GM21786 (cell line): ENCODE data around the gene WDR74.
"Not testable (repeated sequence)": the region's sequence is repeated elsewhere in the genome, so short reads cannot be mapped to it uniquely, and the experiment has no call there.

ENCODE experiments used
- ATAC-seq: cut with Tn5 transposase; IDR thresholded peaks from one replicate; pipeline ENCODE4 v1.9.1; 2021; ENCODE audit not compliant: unreplicated experiment

The WDR74 gene

DNA sequence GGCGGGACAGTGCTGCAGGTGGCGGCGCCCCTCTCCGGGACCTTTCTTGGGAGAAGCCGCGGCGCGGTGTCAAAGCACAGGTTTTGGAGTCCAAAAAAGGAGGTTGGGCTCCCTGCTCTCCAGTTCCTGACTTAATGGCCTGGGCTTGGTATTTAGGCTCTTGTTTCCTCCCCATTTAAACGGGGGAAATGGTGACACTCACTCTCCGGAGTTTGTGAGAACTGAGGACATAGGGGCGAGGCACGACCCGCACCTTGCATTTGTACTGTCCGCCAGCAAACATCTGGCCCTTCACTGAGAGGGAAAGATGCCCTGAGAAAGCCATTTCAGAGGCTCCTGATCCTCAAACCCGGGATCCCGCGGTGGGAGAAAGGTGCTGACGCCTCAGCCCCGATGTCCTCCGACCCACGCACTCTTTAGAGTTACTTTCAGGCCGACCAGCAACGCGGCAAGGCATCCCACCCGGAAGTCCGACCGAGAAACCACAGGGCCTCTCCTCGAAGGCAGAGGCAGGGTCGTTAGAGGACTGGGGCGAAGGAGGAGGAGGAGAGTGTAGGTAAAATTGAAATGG is 2.9 kb upstream of the WDR74 start:
- ATAC-seq = no peak

DNA sequence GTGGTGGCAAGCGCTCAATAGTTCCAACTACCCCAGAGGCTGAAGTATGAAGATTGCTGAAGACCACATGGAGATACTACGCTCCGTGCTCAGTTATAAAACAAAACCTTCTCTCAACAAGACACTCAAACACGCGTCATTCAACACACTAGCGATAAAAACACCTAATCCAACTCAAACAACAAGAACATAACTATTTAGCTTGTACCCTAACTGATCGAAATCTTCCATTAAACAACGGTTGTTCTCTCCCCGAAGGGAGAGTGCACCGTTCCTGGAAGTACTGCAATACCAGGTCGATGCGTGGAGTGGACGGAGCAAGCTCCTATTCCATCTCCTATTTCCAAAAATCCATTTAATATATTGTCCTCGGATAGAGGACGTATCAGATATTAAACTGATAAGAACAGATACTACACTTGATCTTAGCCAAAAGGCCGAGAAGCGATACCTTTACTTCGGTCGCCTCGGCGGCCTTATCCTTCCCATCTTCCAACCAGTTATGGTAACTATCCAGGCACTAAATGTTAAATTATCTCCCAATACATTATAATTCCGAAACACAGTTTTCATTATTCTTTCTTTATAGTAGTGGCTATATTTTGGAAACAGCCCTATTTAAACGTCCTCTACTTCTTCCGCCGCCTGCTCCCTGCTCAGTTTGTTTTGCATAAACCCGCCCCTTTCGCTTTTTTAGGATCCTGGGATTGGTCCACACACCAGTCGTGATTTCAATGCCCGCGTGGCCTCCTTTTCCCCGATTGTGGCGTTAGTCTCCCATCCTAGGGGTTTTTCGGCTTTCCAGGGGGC is 2.2 kb upstream of the WDR74 start:
- ATAC-seq = peak; percentile 57

DNA sequence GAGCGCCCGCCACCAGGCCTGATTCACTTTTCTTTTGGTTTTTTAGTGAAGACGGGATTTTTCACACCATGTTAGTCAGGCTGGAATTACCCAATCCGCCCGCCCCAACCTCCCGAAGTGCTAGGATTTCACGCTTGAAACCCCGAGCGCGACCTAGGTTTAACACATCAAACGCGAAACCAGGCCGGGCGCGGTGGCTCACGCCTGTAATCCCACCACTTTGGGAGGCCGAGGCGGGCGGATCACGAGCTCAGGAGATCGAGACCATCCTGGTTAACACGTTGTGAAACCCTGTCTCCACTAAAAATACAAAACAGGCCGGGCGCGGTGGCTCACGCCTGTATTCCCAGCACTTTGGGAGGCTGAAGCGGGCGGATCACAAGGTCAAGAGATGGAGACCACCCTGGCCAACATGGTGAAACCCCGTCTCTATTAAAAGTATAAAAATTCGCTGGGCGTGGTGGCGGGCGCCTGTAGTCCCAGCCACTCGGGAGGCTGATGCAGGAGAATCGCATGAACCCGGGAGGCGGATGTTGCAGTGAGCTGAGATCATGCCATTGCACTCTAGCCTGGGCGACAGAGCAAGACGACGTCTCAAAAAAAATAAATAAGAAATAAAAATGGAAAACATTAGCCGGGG is 1.5 kb upstream of the WDR74 start:
- not testable (repeated sequence) for ATAC-seq

DNA sequence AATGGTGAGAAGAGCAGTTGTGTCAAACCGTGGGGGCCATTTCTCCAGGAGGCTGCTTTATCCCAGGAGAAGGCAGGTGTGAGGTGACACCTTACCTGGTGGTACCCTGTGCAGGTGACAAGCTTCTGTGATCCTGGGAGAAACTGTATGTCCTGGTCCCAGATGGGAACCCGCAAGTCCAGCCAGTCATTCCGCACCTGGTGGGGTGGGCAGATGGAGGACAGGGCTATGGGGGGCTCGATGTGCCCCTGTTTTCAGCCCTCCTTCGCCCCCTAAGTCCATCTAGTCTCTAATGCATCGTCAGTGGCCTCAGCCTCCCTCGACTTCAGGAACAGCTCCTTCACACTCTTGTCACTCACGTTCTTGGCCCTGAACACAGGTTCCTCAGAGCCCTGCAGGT is 4.1 kb downstream of the WDR74 start:
- no peak for ATAC-seq

DNA sequence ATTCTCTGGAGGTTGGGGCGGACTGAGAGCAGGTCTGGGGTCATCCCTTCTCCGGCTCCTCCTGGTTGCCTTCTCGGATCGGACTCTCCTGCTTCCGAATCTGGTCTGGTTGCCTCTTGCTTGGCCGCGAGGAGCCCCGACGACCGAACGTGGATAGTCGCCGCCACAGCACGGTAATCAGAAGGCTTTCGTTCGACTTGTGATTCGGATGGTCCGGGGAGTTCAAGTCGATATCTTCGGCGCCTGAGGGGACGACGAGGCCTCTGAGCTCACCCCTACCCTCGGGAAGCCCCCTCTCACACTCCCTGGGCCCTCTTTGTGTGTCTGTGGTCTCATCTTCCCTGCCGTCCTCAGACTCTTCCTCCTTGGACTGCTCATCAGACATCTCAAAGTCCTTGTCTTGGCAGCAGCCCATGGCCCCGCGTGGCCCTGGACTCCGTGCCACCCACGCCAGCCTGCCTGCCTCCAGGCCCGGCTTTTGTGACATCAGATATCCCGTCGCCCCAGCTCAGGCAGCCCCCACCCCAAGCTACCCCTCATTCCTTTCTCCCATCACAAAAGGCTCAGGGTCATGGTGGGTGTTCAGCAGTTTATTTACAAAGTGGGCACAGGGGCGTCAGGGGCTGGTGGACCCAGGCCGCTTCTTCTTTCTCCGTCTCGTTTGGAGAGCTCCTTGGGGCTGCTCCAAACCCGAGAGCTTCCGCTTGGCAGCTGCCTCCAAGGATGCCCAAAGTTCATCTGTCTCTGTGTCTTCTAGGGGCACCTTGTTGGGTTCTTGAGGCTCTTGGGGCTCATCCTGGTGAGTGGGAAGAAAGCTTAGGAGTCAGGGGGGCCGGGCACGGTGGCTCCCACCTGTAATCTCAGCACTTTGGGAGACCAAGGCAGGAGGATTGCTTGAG is 6.8 kb downstream of the WDR74 start, which contains the start of gene TEX54:
Gene TEX54 (minus strand): TSS at position 506 of the 899 bp plus-strand sequence.
- no peak for ATAC-seq

DNA sequence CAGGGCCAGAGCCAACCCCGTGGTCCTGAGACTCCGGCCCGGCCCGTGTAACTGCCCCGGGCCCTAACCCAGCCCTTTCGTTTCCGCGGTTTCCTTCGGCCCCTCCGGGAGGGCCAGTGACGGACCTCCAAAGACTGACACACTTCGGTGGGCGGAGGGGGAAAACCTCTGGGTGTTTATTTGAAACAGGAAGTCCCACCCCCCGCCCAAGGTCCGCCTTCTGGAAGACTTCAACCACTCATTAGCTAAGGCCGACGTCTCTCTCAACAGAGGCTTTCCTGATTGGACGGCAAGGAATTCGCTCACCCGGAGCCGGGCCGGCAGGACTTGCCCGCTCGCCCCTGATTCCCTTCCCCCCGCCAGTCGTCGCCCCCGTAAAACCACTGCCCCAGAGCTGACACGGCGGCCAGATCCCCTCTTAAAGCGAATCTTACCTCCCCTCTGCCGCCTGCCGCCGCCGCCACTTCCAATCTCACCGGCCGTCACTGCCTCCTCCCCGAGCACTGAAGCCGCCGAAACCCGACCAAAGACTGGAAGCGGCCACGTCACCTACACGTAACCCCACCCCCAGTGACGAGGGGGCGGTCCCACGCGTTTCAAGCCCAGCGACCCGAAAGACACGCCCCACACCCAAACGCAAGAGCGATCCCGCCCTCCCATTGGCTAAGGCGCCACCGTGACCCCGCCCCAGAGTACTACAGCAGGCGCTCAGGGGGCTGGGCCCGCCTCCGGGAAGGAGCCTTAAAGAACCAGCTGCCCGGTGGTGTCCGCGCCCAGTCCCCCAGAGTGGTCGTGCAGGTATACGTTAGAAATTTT is 7.7 kb downstream of the WDR74 start, which contains the start of gene STX5:
Gene STX5 (minus strand): TSS at position 532 of the 816 bp plus-strand sequence. CDS start 808 bp downstream, outside the sequence.
- peak; percentile 89 for ATAC-seq

DNA sequence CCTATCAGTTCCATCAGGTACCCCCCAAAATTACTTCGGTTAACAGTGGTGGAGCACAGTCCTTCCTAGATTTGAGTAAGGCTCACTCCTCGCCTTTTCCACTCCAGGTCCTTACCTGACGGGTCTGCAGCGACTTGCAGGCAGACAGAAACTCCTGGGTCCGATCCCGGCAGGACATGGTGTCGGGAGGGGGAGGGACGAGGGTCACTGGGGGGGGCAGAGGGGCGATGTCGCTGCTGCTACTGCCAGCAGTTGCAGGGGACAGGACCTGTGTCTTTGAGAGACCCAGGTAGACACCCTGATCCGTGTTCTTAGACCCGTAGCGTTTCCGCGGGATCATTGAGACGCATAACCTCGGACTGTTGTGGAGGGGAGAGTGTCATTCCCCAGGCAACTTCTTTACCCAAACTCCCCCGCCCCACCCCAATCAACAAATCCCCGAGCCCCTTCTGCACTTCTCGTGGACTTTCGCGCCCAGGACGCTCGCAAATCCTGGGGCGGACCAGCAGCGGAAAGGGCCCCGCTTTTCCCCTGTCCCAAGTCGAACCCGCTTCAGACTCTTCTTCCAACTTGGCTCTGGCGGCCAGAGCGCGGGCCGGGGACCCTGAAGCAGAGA is 8.4 kb downstream of the WDR74 start:
- peak; percentile 3 for ATAC-seq

DNA sequence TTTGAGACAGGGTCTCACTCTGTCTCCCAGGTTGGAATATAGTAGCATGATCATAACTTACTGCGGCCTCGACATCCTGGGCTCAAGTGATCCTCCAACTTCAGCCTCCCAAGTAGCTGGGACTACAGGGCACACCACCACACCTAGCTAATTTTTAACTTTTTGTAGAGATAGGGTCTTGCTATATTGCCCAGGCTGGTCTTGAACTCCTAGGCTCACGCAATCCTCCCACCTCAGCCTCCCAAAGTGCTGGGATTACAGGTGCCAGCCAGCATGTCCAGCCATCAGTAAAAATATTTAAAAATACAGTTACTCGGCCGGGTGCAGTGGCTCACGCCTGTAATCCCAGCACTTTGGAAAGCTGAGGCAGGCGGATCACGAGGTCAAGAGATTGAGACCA is 11.3 kb downstream of the WDR74 start:
- not testable (repeated sequence) for ATAC-seq

DNA sequence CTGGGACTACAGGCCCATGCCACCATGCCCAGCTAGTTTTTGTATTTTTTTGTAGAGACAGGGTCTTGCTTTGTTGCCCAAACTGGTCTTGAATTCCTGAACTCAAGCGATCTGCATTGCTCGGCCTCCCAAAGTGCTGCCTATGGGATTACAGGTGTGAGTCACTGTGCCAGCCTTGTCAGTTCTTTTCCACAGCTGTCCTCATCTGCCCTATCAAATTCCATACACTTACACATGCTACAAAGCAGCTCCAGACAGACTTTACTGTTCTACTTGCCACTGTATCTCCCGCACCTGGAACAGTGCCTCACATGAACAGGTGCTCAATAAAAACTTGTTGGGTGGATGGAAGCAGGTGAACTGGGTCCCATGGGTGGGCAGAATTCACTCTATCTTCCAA is 15.7 kb downstream of the WDR74 start:
- ATAC-seq = no peak

DNA sequence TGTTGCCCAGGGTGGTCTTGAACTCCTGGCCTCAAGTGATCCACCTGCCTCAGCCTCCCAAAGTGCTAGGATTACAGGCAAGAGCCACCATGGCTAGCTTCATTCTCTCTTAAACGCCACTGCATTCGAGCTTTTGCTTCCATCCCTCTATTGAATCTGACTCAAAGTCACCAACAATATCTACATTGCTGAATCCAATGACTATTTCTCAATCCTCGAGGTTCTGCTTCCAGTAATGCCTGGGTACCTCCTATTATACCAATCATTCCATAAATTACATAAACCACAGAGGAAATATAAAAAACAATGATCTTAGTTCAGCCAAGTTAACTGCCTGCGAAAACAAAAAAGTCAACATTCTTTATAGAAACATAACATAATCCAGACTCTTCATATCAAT is 22.3 kb downstream of the WDR74 start:
- no peak for ATAC-seq

DNA sequence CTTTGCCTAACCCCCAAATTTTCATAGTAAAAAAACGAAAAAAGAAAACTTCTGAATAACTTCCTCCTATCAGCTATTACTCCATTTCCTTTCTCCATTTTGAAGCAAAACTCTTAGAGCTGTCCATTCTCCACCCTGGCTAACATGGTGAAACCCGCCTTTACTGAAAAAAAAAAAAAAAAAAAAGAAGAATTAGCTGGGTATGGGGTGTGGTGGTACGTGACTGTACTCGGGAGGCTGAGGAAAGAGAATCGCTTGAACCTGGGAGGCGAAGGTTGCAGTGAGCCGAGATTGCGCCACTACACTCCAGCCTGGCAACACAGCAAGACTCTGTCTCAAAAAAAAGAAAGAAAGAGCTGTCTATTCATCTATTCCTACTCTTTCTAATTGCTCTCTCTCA is 22.8 kb downstream of the WDR74 start:
- no peak for ATAC-seq

DNA sequence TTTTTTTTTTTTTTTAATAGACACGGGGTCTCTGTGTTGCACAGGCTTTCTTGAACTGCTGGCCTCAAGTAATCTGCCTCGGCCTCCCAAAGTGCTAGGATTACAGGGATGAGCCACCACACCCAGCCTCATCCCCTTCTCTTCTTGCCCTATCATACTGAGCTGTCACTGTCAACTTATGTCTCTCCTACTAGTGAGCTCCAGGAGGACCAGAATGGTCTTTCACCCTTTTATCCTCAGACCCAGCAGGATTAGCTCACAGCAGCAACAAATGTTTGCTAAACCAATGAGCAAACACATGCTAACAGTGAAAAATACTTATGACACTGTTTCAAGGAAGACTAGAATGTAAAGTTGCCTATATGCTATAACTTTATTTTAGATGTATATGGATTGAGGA is 27.7 kb downstream of the WDR74 start:
- ATAC-seq = no peak

DNA sequence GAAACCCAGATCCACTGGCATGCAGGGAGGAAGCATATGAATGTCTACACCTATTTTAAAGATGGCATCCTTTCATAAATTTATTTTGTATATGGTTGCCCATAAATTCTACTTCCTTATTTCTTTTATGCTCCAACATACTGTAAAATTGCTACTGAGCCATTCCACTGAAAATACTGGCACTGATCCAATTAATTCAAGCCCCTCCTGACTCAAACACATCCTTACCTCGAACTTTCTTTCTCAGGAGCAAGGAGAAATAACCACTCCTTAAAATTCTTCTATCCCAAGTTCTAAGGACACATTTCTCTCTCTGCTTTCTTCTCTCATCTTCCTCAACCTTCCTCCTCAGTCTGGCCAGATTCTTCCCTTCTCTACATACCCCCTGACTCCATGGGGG is 28.6 kb downstream of the WDR74 start:
- no peak for ATAC-seq

DNA sequence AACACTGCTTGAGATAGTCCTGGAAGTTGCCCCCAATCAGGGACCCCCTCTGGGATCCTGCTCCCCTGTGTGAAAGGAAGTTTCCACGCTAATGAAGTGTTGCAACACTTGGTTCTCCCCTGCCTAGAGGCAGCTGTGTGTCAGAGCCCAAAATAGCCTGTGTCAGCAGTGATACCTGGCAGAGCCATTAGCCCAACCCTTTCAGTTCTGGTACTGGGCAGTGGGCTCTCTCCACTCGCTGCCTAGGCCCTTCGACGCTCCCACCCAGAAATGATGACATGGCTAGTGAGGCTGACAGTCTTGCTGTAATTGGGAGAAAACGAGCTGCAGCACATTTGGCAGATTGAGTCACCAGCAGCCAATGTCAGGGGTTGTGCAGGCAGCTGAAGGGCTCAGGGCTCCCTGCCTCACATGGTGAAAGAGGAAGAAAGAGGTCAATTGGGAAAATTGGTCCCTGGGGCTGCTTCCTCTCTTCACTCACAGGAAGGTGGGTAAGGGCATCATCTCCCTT is 32.7 kb downstream of the WDR74 start:
- ATAC-seq = no peak

DNA sequence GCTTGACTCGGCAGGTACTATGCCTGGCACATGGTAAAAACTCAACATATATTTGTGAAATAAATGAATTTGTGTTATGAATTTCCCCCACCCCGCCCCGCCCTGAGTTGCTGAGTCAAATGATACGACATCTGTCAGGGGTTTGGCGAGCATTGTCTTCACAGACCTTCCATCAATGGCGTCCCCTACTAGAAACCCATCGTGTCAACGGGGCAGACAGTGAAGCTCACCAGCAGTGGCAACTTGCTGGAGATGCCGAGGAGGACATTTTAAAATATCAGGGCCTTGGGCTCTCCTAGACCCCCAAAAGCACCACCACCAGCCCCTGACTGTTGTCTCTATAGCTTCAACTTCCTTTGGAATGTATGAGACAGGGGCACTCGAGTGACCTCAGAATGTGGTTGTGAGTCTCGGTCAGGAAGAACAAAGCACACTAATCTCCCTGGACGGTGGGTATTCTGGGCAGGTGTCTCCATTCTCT is 33.4 kb downstream of the WDR74 start:
- ATAC-seq = no peak

DNA sequence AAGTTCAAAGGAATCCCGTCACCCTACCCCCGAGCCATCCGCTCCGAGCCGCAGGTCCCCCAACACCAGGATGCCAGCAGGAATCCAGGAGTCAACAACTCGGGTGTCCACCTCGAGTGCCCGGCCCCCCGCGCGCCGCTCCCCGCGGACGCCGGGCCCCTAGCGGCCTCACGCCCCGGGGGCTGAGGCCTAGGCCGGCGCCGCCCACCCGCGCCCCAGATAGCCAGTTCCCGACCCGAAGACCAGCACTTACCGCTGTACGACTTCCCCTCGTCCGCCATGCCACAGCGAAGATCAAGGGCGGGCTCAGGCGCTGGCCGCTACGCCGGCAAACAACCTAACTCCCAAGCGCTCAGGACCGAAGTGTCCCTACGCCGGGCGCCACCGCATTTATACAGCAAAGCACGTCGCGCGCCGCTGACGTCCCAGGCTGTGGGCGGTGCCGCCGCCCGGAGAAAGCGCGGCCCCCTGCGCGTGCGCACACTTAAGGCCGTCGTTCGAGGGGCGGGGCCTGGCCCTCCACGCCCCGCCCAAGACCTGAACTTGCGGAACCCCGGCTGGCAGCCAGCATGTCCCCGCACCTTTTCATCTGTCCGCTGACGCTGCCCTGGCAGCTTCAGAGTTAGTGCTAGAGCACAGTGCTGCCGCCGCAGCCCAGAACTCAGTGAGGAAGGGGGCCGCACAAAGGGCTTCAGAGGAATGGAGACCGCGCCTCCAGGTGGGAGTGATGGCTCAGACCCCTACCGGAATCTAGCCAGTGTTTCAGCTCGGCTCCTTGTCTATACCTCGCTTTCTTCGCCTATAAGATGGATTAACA is 34.1 kb downstream of the WDR74 start, which contains the start of gene NXF1:
Gene NXF1 (minus strand): TSS at position 365 of the 817 bp plus-strand sequence. CDS start 84 bp downstream, at position 281.
- ATAC-seq = peak; percentile 74

DNA sequence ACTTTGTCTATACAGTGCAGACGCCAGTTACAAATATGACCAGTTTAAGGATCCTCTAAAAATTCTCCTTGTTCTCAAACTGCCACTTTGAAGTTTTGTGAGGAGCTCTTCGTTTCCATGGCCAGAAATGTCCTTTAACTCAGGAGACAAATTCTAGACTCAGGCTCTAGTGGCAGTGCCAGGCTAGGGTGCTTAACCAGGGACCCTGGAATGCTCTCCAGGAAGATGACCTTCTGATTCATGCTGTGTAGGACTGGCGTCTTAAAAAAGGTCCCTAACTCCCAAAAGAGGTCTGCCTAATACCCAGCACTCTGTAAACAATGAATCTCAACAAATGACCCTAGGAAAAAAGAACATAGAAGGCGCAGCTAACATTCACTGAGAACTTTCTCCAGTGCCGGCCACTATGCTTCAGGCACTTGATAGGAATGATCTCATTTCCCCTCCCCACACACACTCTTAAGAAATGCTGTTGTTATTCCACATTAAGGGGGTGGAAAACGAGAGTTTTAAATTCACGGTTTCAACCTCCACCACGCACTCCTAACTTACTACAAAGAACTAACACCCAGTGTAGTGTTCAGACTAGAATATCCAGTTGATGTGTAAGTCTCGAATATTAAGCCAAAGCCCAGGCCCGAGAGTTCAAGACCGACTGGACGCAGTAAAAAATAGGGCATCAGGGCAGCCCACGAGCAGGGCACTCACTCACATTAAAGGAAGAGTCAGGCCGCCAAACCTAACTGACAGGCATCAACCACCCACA is 34.9 kb downstream of the WDR74 start:
- ATAC-seq = no peak

DNA sequence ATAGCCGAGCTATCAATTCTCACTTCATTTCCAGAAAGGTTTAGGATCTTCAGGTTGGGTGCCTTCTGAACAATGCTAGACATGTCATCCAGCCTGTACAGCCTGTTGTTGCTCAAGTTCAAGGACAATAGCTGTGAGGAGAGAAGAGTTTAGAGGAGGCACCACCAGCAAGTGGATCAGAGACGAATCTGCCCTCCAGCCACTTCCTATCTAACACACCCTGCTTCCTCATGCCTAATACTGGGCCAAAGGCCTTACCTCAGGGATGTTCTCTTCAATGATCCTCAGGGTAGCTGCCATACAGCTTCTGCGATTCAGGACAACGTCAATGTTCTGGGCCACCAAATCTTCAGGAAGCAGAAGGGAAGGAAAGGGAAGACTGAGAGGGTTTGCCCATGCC is 38.3 kb downstream of the WDR74 start:
- no peak for ATAC-seq
